ENCODE results near the gene AP3S1. TPM values are rescaled to one million over a fixed set of nuclear protein-coding genes. Genes with fewer than 3 reads are reported as not detected.
"Not testable (repeated sequence)": the region's sequence is repeated elsewhere in the genome, so short reads cannot be mapped to it uniquely, and the experiment has no call there.

Gene AP3S1
- total RNA-seq, 4 donors from 2014 or later, result 34.9 to 115 (median 70.3) TPM

GRCh38 chr5:115888027-115888426 is 46.3 kb downstream of the AP3S1 start:
- Histone ChIP-seq H3K9me3 (no peaks in the 10 kb centered on the region), H3K4me1 (no peaks in the 10 kb centered on the region), H3K36me3 (peaks cover 4% of the 10 kb centered on the region), H3K27ac (no peak overlapping the region), H3K27me3 (no peaks in the 10 kb centered on the region), H3K4me3 (no peak overlapping the region)
- DNase-seq (ENCODE audit: low spot score in 2 of 2), result no peak
- no peak for TF ChIP-seq POLR2A (IDR thresholded peaks at IDR 0.05)
- TF ChIP-seq POLR2AphosphoS5 (IDR thresholded peaks at IDR 0.05), result no peak
- WGBS, result 60% methylated on average over 1 of the region's 1 CpG

DNA sequence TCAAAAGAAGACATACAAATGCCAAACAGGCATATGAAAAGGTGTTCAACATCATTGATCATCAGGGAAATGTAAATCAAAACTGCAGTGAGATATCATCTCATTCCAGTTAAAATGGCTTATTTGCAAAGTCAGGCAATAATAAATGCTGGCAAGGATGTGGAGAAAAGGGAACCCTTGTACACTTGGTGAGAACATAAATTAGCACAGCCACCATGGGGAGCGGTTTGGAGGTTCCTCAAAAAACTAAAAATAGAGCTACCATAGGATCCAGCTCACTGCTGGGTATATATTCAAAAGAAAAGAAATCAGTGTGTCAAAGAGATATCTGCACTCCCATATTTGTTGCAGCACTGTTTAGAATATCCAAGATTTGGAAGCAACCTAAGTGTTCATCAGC is 50.3 kb downstream of the AP3S1 start:
- WGBS, result 83% methylated on average over 1 of the region's 1 CpG
- no peak overlapping the region for H3K4me3 ChIP-seq
- no peak for DNase-seq (ENCODE audit: low spot score in 2 of 2)
- H3K4me1 ChIP-seq, result no peaks in the 10 kb centered on the region
- H3K27me3 ChIP-seq, result no peaks in the 10 kb centered on the region
- no peak overlapping the region for H3K27ac ChIP-seq
- TF ChIP-seq POLR2AphosphoS5 (IDR thresholded peaks at IDR 0.05) (no peak), POLR2A (IDR thresholded peaks at IDR 0.05) (no peak), CTCF (IDR thresholded peaks at IDR 0.05) (no peak), EP300 (IDR thresholded peaks at IDR 0.05) (no peak)
- no peaks in the 10 kb centered on the region for H3K9me3 ChIP-seq
- no peaks in the 10 kb centered on the region for H3K36me3 ChIP-seq

GRCh38 chr5:115894342-115894741 is 52.6 kb downstream of the AP3S1 start:
- Histone ChIP-seq H3K4me1 (no peaks in the 10 kb centered on the region), H3K36me3 (peaks cover 15% of the 10 kb centered on the region), H3K4me3 (no peak overlapping the region), H3K27ac (no peak overlapping the region), H3K27me3 (no peaks in the 10 kb centered on the region), H3K9me3 (no peaks in the 10 kb centered on the region)
- DNase-seq (ENCODE audit: low spot score in 2 of 2), result no peak
- TF ChIP-seq CTCF (IDR thresholded peaks at IDR 0.05) (no peak), POLR2AphosphoS5 (IDR thresholded peaks at IDR 0.05) (no peak)
- 94% methylated on average over 3 of the region's 3 CpGs for WGBS

DNA sequence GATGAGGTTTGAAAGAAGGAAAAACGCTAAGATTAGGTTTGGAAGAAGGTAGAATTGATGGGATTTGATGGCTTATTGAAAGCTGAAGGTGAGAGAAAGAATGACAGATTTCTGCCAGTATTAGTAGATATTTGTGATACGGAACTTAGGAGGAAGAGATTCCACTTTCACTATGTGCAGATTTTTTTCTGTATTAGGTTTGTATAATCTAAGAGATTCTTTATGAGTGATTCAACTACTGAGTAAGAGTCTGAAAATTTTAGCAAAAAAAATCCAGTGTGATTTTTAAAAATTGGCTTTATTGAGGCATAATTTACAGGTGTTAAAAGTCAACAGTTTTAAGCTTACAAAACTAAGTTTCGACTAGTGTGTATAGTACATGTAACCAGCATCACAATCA is 54.1 kb downstream of the AP3S1 start:
- WGBS, result 93% methylated on average over 3 of the region's 3 CpGs
- no peak overlapping the region for H3K27ac ChIP-seq
- H3K36me3 ChIP-seq, result peaks cover 15% of the 10 kb centered on the region
- no peaks in the 10 kb centered on the region for H3K9me3 ChIP-seq
- no peak for TF ChIP-seq EP300 (IDR thresholded peaks at IDR 0.05)
- TF ChIP-seq POLR2AphosphoS5 (IDR thresholded peaks at IDR 0.05), result no peak
- no peak for TF ChIP-seq POLR2A (IDR thresholded peaks at IDR 0.05)
- no peak for TF ChIP-seq CTCF (IDR thresholded peaks at IDR 0.05)
- H3K4me1 ChIP-seq, result no peaks in the 10 kb centered on the region
- H3K27me3 ChIP-seq, result no peaks in the 10 kb centered on the region
- no peak overlapping the region for H3K4me3 ChIP-seq
- DNase-seq (ENCODE audit: low spot score in 2 of 2), result no peak

DNA sequence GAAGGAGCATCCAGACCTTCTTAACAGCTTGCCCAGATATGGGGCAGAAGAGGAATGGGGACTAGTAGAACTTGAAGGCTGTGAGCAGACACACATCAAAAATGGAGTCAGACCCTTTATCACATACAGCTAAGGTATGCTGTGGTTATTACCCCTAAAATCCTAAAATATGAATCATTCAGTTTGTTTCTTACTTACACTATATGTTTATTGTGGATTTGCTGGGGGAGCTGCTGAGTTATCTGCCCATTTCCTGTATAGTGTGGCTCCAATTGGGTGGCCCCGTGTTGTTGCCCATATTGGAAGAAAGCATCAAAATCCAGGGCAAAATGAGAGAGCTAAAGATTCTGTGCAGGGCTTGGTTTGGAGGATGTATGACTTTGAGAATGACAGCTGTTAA is 56.9 kb downstream of the AP3S1 start:
- Histone ChIP-seq H3K27ac (no peak overlapping the region), H3K9me3 (no peaks in the 10 kb centered on the region), H3K27me3 (no peaks in the 10 kb centered on the region), H3K4me1 (no peaks in the 10 kb centered on the region), H3K36me3 (peaks cover 15% of the 10 kb centered on the region), H3K4me3 (no peak overlapping the region)
- TF ChIP-seq POLR2A (IDR thresholded peaks at IDR 0.05), result no peak
- no peak for TF ChIP-seq EP300 (IDR thresholded peaks at IDR 0.05)
- TF ChIP-seq POLR2AphosphoS5 (IDR thresholded peaks at IDR 0.05), result no peak
- no peak for TF ChIP-seq CTCF (IDR thresholded peaks at IDR 0.05)
- WGBS, result 94% methylated on average over 1 of the region's 1 CpG
- no peak for DNase-seq (ENCODE audit: low spot score in 2 of 2)

GRCh38 chr5:115907177-115907576 is 65.4 kb downstream of the AP3S1 start:
- Histone ChIP-seq H3K27ac (no peak overlapping the region), H3K4me3 (no peak overlapping the region), H3K9me3 (no peaks in the 10 kb centered on the region), H3K27me3 (no peaks in the 10 kb centered on the region), H3K36me3 (no peaks in the 10 kb centered on the region), H3K4me1 (no peaks in the 10 kb centered on the region)
- no peak for DNase-seq (ENCODE audit: low spot score in 2 of 2)
- WGBS, result 93% methylated on average over 2 of the region's 2 CpGs
- TF ChIP-seq EP300 (IDR thresholded peaks at IDR 0.05) (no peak), POLR2AphosphoS5 (IDR thresholded peaks at IDR 0.05) (no peak), POLR2A (IDR thresholded peaks at IDR 0.05) (no peak), CTCF (IDR thresholded peaks at IDR 0.05) (no peak)

- H3K36me3 ChIP-seq, H3K4me1 ChIP-seq: not testable (repeated sequence)
- 92% methylated on average over 5 of the region's 5 CpGs for WGBS
Measured at GRCh38 chr5:115913623-115914400, 72.1 kb downstream of the AP3S1 start.

More at GRCh38 chr5:115913623-115914400, 72.1 kb downstream of the AP3S1 start:
- not testable (repeated sequence) for H3K4me3 ChIP-seq; DNase-seq (ENCODE audit: low spot score in 2 of 2); H3K9me3 ChIP-seq; H3K27ac ChIP-seq; H3K27me3 ChIP-seq
